ENCODE data around the gene PDF.
A peak's percentile ranks its signal among the peaks of the same experiment; 100 is the strongest.

PDF gene

GRCh38 chr16:69339289-69340094 is 9.1 kb upstream of the PDF start, which contains the start of the genes COG8 and NIP7:
COG8 (minus strand) TSS chr16:69339564; CDS start chr16:69339552, 12 bp downstream.
NIP7 (plus strand) TSS chr16:69339772; CDS start chr16:69339830, 58 bp downstream.
- DNase-seq (ENCODE audit: low read depth), result peak; percentile 86

GRCh38 chr16:69338557-69339288 is 8.3 kb upstream of the PDF start:
- DNase-seq (ENCODE audit: low read depth), result no peak

- DNase-seq (ENCODE audit: low read depth), result no peak
These were observed 4.3 kb upstream of the PDF start for GRCh38 chr16:69334696-69335095.

- peak; percentile 24 for DNase-seq (ENCODE audit: low read depth)
These were observed 761 bp downstream of the PDF start for GRCh38 chr16:69329369-69330285.

GRCh38 chr16:69328854-69329316 is 1.5 kb downstream of the PDF start:
- no peak for DNase-seq (ENCODE audit: low read depth)

GRCh38 chr16:69327585-69328310 is 2.6 kb downstream of the PDF start:
- no peak for DNase-seq (ENCODE audit: low read depth)

- no peak for DNase-seq (ENCODE audit: low read depth)
These were observed 4.1 kb downstream of the PDF start for GRCh38 chr16:69326172-69326873.

- DNase-seq (ENCODE audit: low read depth), result no peak
These were observed 4.6 kb downstream of the PDF start for GRCh38 chr16:69325784-69326171.

GRCh38 chr16:69324585-69325253 is 5.7 kb downstream of the PDF start:
- DNase-seq (ENCODE audit: low read depth), result no peak

GRCh38 chr16:69324013-69324531 is 6.3 kb downstream of the PDF start:
- DNase-seq (ENCODE audit: low read depth), result no peak

GRCh38 chr16:69323415-69323814 is 7.0 kb downstream of the PDF start:
- DNase-seq (ENCODE audit: low read depth), result no peak

- DNase-seq (ENCODE audit: low read depth), result no peak
These were observed 8.0 kb downstream of the PDF start for GRCh38 chr16:69322343-69322742.

GRCh38 chr16:69321080-69321479 is 9.3 kb downstream of the PDF start:
- DNase-seq (ENCODE audit: low read depth), result no peak

- DNase-seq (ENCODE audit: low read depth), result no peak
These were observed 9.7 kb downstream of the PDF start for GRCh38 chr16:69320740-69321073.

- DNase-seq (ENCODE audit: low read depth), result no peak
These were observed 10.3 kb downstream of the PDF start for GRCh38 chr16:69319826-69320739.

GRCh38 chr16:69319381-69319780 is 11.0 kb downstream of the PDF start:
- no peak for DNase-seq (ENCODE audit: low read depth)

- no peak for DNase-seq (ENCODE audit: low read depth)
These were observed 11.5 kb downstream of the PDF start for GRCh38 chr16:69318911-69319289.

- no peak for DNase-seq (ENCODE audit: low read depth)
These were observed 12.0 kb downstream of the PDF start for GRCh38 chr16:69318177-69318910.
